Gastrocnemius medialis (tissue), 4 donors: ENCODE measurements around the gene BPHL.

Source experiments
- CTCF ChIP-seq, 5 experiments: fragments of 450-650 bp in 3 of 5; fragments of 200-600 bp in 2 of 5; sonication (generic) in 2 of 5; IDR thresholded peaks in 4 of 5; conservative IDR thresholded peaks in 1 of 5; 1 replicate in 4 of 5; 2 replicates in 1 of 5; pipeline ENCODE4 v1.5.1; 2016 to 2019; ENCODE audit warnings: antibody characterized with exemption in 5 of 5, mild to moderate bottlenecking in 3 of 5, moderate library complexity in 3 of 5
- POLR2A ChIP-seq, 2 donors: fragments of 450-650 bp; IDR thresholded peaks; one replicate each; pipeline ENCODE4 v1.6.1; 2017; ENCODE audit warnings: antibody characterized with exemption in 2 of 2, mild to moderate bottlenecking in 2 of 2, moderate library complexity in 2 of 2

- no peak for TF ChIP-seq CTCF (IDR thresholded peaks at IDR 0.05 in 4 of 5, conservative IDR thresholded peaks at IDR 0.05 in 1 of 5)
- TF ChIP-seq POLR2A (IDR thresholded peaks at IDR 0.05): no peak
These were observed 71.5 kb downstream of the BPHL start for GRCh38 chr6:3190056-3190455.
